Measurements from ENCODE around the gene SSTR3.

- TF ChIP-seq CTCF (IDR thresholded peaks at IDR 0.05), result no peak
- no peak for TF ChIP-seq POLR2A (IDR thresholded peaks at IDR 0.05)
Measured at GRCh38 chr22:37162221-37163095, 49.8 kb downstream of the SSTR3 start.

Data from testis (tissue), 2 donors.